Astrocyte of the cerebellum (primary cell): ENCODE data around the gene IL17RD.

Source experiments
- DNase-seq: peaks from one replicate; pipeline ENCODE4 v3.0.0-alpha.2; 2011; ENCODE audit warnings: low read depth
- H3K4me3 ChIP-seq: 2 replicates; pipeline ENCODE4 v1.5.1; 2011; ENCODE audit warnings: mild to moderate bottlenecking, low read depth, low read length, moderate library complexity
- CTCF ChIP-seq: IDR thresholded peaks from 2 replicates; pipeline ENCODE4 v1.5.1; 2012; ENCODE audit warnings: low read length, low read depth, moderate library complexity, mild to moderate bottlenecking; ENCODE audit errors: missing control alignments
- in situ Hi-C: cut with HindIII; loops from 2 replicates; pipeline ENCODE4 v1.10.0; 2017; ENCODE audit warnings: low sequenced_read_pairs

IL17RD gene

GRCh38 chr3:57127891-57128518, 37.1 kb downstream of the IL17RD start:
- in situ Hi-C loops, result no loop called here
- peak overlapping the region; percentile 17 for H3K4me3 ChIP-seq

DNA sequence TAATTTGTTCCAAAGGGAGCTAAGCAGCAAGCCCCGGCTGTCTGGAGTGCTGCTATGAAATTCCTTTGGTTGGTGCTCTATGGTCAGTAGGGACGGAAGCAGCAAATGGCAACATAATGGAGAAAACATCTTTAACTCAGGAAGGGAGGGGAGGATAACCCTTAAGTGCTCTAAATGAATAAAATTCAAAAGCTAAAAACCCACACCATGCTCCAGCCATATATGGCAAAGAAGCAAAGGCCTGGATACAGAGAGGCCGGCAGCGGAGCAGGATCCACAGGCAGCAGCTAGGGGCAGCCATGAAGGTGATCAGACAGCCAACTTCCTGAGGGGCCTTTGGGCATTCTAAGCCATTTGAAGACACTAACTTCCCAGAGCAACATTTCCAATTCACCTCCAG, 38.9 kb downstream of the IL17RD start:
- no peak overlapping the region for H3K4me3 ChIP-seq
- TF ChIP-seq CTCF, result no peak
- in situ Hi-C loops, result no loop called here
- no peak for DNase-seq

More at GRCh38 chr3:57127891-57128518, 37.1 kb downstream of the IL17RD start:
- TF ChIP-seq CTCF, result no peak
- DNase-seq, result peak; percentile 87

- no peak for TF ChIP-seq CTCF
- no peak for DNase-seq
- in situ Hi-C loops, result no loop called here
- no peak overlapping the region for H3K4me3 ChIP-seq
Measured at GRCh38 chr3:57120451-57121174, 44.5 kb downstream of the IL17RD start.

DNA sequence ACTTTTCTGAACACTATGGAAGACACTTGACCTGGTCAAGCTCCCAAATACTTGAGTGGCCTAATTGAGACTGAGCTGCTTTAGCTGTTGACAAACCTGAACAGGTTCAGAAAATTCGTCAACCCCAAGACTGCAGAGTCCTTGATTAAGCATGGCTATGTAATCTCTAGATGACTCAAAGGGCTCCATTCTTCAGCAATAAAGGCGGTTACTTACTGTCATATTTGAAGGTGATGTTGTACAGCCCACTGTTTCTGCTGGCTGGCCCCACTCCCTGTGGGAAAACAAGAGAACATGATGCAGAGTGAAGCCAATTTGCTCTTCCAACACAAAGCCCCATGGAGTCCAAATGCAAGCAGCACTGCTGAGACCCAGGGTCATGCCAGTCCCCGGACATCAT, 45.1 kb downstream of the IL17RD start:
- H3K4me3 ChIP-seq, result no peak overlapping the region
- DNase-seq, result no peak
- in situ Hi-C loops, result no loop called here
- no peak for TF ChIP-seq CTCF

DNA sequence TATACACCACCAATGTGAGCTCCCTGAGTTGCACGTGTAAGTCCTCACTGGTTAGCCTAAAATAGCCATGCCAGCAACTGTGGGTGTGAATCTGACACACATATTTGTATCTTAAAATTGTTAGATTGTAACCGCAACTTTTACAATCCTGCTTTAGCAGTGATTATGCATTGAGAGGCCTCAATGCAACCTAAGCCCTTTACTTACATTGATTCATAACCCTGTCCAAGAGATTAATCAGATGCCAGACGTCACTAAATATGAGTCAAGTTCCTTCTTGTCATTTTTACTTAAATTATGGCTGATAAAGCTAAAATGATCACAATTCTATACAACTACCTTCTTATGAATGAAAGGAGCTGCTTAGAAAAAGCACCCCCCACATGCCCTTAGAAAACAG, 46.9 kb downstream of the IL17RD start:
- H3K4me3 ChIP-seq, result no peak overlapping the region
- DNase-seq, result no peak
- in situ Hi-C loops, result no loop called here
- TF ChIP-seq CTCF, result no peak

- no peak for DNase-seq
- no peak overlapping the region for H3K4me3 ChIP-seq
- in situ Hi-C loops, result no loop called here
- no peak for TF ChIP-seq CTCF
Measured at GRCh38 chr3:57116501-57116900, 48.7 kb downstream of the IL17RD start.
